Activated CD8-positive, alpha-beta memory T cell treated with anti-CD3 and anti-CD28 coated beads for 48 hours (primary cell): ENCODE data around the gene CALN1.

Experiments used
- DNase-seq, 3 experiments: peaks; one replicate each; pipeline ENCODE4 v3.0.0-alpha.2; 2020; ENCODE audit warnings: low read depth in 2 of 3, low spot score in 2 of 3

Gene CALN1

DNA sequence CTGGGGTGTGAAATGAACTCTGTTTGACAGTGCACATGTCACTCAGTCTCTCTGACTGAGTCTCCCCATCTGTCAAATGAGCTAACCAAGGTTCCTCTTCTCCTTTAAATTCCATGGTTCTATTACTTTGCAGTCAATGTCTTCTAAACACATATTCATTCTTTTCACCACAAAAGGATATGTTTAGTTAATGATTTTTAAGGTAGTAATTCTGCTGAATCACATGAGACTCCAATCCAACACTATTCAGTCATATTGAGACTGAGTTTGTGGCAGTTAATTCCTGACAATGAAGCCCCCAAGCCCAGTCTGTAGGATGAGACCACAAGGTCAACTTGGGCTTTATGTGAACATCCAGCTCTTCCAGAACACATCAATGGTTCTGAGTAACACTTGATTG, 85.3 kb downstream of the CALN1 start:
- DNase-seq = no peak

DNA sequence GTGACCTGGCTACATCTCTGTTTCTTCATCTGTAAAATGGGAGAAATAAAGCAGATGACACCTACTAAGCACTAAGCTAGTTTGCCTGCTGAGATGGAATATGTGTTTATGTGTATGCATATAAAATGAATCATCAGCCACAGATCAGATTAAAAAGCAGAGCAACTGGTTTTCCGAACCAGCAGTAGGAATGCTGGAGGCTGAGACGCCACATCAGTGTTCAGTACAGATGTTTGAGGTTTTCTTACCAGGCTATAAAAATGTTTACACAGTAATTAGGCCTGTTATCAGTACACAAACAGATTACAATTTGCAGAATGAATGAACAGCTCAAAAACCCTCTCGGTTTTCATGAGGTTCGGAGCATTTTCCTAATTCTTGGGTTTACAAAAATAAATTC, 85.8 kb downstream of the CALN1 start:
- no peak for DNase-seq

DNA sequence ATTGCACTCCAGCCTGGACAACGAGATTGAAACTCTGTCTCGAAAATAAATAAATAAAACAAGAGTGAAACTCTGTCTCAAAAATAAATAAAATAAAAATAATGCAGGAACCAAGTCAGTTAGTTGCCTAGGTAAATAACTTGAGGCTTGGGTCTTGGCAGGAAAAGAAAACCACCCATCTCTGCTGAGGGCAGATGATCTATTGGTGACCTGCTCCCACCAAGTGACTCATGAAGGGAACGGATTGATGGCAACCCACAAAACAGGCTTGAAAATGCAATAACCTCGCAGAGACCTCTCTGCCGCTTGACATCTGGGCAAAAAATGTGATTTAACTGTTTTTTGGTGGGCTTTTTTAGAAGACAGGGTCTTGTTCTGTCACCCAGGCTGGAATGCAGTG, 86.6 kb downstream of the CALN1 start:
- no peak for DNase-seq

DNA sequence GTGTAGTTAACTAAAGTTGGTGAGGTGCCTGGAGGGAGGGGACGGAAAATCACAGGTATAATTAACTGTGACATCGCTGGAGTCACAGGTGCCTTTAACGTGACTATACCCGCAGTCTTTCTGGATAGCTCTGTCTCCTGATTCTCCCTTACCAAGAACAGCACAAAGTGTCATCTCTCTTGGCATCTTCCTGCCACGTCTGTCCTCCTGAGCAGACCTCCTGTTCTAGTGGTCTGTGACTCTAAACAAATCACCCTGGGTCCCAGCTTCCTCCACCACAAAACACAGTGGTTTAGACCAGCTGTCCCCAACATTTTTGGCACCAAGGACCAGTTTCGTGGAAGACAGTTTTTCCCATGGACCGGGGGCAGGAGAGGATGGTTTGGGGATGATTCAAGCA, 90.5 kb downstream of the CALN1 start:
- DNase-seq = no peak

DNA sequence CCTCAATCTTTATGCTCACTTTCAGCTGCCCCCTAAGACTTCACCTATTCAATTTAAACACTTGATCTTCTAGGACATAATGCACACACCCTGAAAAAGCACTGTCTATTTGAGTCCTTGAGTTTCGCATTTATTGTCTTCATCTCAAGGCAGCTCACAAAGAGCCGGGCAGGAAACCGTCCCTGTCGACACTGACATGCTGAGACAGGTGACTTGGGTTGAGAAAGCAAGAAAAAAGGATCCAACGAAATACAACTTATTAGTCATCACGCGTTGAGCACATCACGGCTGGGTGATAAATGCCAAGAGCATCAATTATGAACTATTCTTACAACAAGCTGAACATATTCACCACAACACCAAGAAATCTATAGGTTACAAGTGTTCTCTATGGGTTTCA, 91.1 kb downstream of the CALN1 start:
- no peak for DNase-seq

DNA sequence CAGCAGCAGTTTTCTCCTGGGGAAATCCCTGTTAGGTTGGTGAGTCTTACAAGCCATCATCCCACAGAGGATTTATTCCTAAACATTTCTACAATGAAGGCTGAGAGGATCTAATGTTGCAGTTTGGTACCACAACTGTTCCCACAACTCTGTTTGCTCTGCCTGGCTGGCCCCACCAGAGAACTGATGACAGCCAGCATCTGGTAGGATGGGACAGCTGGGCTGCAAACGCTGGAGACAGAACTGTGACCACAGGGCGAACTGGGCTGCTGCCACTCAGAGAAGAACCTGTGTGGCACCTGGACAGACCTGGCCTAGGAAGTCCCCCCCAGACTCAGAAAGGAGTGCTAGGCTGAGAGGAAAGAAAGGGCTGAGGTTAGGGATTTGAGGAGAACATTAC, 94.8 kb downstream of the CALN1 start:
- DNase-seq = no peak

DNA sequence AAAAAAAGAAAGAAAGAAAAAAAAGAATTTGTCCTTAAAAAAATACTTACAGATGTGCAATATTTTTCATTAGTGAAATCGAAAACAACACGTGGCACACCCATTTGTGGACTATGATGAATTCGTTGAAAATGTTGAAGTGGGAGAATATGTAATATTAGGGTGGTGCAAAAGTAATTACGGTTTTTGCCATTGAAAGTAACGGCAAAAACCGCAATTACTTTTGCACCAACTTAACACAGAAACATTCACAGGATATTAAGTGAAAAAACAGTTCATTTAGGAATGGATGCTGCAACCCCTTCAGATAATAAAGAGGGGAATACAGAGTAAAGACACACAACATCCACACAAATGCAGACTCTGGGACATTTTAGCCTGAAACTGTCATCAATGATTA, 96.0 kb downstream of the CALN1 start:
- no peak for DNase-seq

DNA sequence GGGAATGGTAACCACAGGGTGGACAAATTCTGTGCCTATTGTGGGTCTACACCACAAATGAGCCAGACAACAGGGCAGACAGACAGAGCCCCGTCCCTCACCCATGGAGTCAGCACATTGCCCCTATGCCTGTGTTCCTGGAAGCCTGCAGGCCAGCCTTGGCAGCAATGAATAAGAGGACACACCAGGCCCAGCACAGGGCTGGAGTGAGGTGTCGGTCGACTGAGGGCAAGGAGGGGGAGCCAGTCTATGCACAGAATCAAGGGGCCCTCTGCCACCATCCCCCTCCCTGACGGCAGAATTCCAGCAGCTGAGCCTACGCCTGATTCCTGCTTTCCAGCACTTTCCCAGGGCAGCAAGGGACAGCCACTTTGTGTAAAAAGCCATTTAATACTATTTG, 98.2 kb downstream of the CALN1 start:
- DNase-seq = no peak

DNA sequence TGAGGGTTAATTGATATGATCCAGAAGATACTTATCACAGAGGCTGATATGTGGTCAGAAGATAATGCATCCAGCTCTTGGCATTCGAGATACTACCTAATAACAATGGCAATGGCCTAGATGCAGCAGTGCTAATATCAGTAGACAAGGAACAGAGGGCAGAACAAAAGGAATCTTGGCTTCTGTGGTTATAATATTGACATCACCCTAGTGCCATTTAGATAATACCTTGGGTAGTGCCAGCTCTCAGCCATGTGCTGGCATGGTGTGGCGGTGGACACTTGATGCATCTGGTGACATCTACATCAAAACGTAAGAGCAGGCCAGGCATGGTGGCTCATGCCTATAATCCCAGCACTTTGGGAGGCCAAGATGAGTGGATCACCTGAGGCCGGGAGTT, 101.8 kb downstream of the CALN1 start:
- no peak for DNase-seq

DNA sequence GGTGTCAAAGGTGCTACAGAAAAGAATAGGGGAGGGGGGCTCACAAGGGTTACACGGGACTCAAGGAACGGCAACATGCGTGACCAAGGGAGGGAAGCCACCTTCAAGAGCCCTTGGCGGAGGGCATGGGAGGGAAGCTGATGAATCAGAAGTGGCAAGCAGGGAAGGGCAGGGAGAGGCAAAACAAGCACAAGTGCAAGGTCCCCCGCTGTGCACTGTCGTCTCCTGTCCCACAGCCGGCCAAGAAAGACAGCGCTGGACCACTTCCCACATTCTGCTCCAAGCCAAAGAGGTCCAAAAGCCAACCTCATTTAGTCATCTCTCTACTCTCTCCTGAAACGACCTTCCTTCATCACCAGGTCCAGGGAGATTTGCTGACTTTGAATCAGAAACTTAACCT, 102.7 kb downstream of the CALN1 start:
- DNase-seq = no peak

DNA sequence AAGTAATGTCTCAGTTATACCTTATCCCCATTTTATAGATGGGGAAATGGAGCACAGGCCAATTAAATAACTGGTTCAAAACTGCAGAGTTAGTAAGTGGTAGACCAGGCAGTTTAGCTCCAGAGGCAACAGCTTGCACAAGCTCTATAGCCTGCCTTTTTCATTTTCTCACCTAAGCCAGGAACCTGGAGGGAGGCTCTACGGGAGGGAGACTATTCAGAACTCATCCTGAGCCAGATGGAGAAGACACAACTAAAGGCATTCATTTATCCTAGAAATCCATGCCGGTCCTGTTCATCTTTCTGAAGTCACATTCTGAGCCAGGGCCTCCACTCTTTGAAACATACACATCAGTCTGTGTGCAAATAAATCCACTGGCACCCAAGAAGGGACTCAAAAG, 103.2 kb downstream of the CALN1 start:
- DNase-seq = no peak

DNA sequence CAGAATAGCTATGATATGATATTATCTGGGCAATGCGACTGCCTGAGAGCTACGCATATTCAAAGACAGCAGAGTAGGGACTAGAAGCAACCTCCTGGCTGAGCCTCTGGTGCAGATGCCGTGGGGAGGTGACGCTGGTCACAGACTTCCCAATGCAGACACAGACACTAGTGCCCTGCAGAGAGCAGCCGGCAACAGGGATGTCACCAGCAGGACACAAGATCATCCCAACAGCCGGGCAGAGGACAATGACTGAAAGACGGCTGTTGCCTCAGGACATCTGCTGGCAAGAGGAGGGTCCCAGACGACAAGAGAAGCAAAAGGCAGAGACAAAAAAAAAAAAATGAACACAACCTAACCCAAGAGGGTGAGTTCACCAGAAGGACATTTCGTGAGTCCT, 104.6 kb downstream of the CALN1 start:
- no peak for DNase-seq

DNA sequence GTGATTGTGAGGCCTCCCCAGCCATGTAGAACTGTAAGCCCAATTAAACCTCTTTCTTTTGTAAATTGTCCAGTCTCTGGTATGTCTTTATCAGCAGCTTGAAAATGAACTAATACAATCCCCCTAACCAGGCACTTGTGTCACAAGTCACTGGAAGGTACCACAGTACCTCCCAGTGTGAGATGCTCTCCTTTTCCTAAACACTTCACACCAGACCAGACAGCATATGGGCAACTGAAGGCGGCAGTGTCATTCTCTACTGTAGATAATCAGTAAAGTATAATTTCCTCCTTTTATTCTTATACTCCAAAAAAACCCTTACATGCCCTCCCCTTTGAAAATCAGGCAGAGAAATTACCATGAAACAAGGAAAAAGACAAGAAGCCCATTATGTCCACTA, 113.2 kb downstream of the CALN1 start:
- no peak for DNase-seq

DNA sequence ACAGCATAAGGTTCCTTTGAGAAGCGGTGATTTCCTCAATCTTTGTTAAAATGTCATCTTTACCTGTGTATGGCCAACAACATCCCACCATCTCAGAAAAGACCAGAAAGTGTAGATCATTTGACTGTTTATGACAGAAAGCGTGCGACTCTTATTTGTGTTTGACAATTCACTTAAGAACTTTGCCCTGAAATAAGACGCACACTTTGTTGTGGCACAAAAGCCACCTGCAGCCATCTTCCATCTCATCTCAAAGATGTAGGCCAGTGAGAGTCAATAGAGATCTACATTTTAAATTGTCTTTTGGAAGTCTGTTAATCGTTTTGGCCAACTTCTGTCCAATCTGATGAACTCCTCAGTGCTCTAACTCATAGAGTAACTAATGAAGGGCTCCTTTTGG, 114.0 kb downstream of the CALN1 start:
- no peak for DNase-seq

DNA sequence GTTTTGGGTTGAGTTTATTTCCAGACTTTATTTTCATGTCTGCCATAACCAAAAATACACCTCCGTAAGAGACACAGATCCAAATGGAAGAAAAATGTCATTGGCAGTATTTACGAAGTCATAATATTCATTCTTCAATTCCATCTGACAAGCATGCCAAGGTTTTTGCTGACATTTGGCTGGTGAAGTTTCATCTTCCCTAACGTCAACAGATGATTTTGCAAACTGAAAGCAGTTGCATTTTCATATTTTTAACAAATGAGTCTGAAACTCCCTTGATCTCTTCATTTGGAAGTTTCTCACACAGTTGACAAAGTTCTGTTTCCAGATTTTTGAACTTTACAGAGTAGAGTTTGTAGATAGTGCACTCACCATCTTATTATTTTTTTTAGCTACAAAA, 114.5 kb downstream of the CALN1 start:
- no peak for DNase-seq

DNA sequence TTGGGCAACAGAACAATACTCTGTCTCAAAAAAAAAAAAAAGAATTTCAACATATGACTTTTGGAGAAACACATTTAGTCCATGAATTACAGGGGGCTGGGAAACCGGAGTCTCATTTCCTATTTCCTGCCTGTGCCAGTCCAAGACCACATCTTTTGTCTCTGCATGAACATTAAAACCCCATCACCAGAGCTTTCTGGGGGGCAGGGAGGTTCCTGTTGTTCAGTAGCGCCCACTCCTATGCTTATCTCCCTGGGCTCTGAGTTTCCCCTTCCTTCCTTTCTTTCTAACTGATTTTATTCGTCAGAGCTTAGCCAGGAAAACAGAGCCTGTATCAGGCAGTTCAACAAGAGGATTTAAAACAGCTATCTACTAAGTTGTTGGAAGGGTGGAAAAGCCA, 119.3 kb downstream of the CALN1 start:
- no peak for DNase-seq

DNA sequence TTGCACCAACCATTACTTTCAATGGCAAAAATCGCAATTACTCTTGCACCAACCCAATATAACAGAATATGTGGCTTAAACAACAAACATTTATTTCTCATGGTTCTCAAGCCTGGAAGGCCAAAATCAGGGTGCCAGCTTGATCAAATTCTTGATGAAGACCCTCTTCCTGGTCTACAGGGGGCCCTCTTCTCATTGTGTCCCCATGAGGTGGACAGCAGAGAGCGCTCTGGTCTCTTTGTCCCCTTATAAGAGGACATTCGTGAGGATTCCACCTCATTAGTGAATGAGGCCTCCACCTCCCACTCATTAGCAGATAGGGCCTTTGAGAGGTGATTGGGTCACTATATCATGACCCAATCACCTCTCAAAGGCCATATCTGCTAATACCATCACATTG, 120.0 kb downstream of the CALN1 start:
- no peak for DNase-seq

DNA sequence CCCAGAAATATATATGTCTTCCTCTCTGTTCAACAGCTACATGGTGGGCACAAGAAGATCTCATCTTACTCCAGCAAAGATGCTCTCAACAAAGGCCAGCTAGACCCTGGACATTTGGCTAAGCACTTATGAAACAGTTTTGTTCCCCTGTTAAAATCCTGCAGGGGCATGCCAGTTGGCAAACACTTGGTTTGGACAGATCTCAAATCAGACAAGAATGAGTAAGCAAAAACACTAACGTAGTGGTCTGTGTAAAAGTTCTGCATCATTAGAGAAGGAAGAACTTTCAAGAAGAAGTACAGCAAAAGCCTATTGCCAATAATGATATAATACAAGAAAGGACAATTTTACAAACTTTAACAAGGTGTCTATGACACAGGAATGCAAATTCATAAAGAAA, 125.6 kb downstream of the CALN1 start:
- no peak for DNase-seq

DNA sequence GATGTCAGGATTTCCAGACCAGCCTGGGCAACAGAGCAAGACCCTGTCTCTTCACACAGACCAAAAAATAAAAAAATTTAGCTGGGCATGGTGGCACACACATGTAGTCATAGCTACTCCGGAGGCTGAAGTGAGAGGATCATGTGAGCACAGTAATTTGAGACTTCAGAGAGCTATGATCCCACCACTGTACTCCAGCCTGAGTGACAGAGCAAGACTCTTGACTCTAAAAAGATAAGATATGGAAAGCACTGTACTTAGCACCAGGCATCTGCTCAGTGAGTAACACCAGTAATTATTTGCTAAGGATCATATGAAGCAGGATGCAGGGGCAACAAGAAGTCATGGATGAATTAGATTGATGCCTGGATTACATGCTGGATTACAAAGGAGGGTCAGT, 128.8 kb downstream of the CALN1 start:
- DNase-seq = no peak

DNA sequence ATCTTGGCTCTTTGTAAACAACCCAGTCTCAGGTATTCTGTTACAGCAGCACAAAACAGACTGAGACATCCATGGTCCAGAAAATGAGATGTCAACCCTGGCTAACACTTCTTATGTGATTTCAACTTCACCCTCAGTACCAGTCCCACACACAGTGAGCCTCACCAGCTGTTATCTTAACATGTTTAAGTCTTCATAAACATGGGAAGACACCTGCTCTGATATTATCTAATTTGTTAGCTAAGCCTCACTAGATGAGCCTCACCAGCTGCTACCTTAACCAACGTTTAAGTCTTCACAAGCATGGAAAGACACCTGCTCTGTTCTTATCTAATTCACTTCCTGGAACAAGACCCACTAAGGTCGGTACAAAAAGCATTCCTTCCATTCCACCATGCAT, 130.8 kb downstream of the CALN1 start:
- no peak for DNase-seq

DNA sequence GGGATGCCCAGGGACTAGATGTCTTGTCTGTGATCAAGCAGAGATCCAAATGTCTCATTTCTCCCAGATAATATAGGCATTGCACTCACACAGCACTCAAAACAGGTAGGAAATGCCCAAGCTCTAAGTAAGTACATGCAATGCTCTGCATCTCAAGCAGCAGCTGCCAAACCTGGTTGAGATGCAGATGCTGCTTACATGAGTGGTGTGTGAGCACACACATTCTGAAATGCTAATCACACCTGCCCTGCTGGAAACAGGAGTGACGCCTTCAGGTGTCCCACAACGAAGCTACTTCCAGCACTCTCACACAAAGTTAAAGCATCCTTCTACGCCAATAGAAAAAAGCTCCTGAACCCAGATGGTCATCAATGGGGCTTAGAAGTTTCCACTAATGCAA, 132.9 kb downstream of the CALN1 start:
- no peak for DNase-seq

DNA sequence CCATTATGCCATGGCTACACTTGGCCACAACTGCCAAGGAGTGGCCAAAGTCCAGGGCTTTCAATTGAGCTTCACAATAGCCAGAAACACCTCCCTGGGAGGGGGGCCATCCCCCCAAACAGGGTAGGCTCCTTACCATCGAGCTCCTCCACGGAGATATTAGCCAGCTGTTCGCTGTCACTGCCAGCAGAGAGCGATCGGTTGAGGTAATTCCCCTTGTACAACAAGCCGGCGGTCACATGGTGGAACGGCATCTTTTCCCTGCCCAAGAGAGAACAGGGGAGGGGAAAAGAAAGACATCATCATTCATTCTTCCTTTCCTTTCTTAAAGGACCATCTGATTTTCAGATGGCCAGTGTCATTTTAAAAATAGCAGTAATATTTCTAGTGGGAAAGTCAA, 133.6 kb downstream of the CALN1 start:
- no peak for DNase-seq

DNA sequence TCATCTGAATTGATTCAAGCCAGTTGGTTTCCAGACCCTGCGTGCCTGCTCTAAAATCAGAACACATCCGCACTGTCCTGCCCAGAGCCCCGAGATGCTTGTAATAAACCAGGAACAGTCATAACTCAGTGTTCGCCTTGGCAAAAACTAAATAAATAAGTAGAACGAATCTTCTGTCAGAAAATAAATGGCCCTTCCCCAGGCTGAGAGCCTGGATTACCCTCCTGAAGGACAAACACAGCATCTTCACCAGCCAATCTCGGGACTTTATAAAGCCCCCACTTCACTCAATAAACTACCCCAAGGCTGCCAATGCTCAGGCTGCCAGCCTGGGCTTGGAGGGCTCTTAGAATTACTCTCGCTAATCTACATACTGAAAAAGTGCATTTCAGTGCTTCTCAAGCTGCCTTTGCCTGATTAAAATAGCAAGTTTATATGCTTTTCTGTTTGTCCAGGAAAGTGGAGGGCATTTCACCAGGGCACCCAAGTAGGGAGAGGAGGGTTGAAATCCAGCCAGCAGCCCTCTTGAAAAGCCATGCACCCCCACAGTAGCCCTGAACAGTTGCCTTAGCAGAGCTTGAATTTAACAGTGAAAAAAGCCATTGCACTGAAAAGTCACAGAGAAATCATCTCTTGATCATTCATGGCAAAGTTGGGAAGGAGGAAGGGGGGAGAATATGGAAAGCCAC, 136.6 kb downstream of the CALN1 start:
- DNase-seq = no peak

DNA sequence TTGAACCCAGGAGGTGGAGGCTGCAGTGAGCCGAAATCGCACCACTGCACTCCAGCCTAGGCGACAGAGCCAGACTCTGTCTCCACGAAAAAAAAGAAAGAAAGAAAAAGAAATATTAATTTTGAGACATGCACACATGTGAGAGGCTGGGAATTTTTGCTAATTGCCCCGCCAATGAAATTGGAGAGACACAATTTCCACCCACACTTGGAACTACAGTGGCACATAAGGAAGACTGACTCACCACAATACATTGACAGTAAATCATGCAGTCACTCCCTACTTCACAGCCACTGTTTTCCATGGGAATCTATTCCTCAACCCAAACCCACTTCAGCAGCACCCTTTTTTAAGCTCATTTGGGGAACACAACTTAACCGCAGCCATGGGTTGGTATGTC, 139.7 kb downstream of the CALN1 start:
- DNase-seq = no peak
